Measurements from ENCODE around the gene SAMHD1.
"Not testable (repeated sequence)": the region's sequence is repeated elsewhere in the genome, so short reads cannot be mapped to it uniquely, and the experiment has no call there.

Gene SAMHD1

GRCh38 chr20:36850759-36851158 is 100.7 kb downstream of the SAMHD1 start:
- DNase-seq, result no peak

DNA sequence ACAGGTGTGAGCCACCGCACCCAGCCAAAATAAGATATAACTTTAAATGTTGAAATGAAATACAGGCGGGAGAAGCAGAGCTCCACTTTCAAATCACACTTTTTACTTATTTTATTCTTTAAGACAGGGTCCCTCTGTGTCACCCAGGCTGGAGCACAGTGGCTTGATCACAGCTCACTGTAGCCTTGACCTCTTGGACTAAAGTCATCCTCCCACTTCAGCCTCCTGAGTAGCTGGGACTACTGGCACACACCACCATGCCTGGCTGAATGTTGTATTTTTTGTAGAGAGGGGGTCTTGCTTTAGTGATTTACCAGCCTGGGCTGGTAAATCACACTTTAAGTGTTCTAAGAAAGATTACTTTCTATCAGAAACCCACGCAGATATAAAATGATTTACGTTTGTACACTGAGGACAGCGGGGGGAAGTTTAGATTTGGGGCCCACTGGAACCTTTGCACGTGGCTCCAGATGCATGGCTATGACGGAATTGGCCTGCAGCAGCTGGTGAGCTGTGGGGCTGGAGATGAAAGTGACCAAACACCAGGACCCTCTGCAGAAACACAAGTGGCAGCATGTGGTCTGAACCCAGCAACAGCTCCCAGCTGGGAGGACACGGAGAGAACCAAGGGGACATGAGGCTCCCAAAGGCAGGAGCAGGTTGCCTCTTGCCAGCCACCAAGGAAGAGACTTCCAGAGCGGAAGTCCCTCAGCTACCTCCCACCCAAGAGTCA is 102.0 kb downstream of the SAMHD1 start:
- no peak for DNase-seq

DNA sequence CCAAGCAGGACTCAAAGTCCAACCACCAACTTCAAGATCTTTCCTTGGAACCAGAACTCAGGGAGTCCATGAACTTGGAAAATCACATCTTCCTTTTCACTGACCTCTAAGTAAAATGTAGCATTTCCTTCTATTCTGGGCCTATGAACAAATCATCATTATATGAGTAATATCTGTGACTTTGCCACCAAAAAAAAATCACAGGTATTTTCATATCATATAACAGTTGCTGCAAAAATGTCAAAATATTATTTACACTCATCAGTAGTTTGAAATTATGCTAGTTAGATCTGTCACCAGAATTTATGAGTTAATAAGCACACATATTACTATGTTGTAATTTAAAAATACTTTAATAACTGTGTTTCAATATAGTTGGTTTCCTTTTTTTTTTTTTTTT is 102.8 kb downstream of the SAMHD1 start:
- DNase-seq, result no peak

DNA sequence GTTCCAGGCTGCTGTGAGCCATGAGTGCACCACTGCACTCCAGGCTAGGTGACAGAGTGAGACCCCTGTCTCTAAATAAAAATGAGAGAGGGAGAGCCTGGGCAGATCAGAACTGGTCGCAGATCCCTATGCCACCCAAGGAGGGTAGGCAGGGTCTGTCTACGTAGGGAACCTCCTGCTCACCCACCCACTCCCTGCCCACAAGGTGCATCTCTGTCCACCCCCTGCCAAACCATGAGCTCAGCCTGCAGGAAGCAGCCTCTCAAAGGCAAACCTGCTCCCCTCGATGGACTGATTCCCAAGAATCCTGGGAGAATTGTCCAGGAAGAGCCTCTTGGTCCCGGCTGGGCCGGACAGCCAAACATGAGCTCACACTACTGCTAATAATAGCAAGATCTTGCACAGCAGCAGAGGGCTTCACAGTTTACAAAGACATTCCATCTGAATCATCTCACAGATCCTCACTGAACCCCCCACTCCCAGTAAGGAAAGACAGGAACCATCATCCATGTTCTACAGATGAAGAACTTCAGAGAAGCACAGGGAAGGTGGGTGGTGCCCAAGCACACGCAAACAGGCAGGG is 103.3 kb downstream of the SAMHD1 start:
- no peak for DNase-seq

GRCh38 chr20:36847710-36848040 is 103.8 kb downstream of the SAMHD1 start:
- no peak for DNase-seq

DNA sequence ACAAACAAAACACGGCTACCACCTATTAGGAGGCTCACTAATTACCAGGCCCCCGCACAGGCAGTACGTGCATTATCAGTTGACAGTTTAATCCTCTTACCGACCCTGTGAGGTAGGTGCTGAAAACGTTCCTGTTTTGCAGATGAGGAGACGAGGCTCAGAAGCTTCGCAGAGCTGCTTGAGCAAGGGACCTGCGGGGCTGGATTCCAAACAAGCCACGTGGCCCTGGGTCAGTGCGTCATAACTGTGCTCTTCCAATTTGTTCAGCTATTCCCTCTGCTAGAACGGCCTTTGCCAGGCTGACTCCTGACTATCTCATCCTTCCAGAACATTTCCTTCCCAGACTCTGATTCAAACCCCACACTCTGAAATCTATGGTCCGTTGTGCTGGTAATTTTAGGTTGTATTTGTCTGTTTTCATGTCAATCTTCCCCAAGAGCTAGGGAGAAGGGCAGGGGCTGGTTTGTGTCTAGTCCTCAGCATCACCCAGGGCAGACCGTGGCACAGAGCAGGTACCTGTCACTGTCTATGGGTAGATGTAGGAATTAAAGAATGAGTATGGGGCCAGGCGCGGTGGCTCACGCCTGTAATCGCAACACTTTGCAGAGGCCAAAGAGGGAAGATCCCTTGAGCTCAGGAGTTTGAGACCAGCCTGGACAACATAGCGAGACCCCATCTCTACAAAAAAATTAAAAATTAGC is 104.3 kb downstream of the SAMHD1 start:
- DNase-seq, result no peak

- no peak for DNase-seq
Observed at GRCh38 chr20:36845288-36845971, 106.1 kb downstream of the SAMHD1 start.

DNA sequence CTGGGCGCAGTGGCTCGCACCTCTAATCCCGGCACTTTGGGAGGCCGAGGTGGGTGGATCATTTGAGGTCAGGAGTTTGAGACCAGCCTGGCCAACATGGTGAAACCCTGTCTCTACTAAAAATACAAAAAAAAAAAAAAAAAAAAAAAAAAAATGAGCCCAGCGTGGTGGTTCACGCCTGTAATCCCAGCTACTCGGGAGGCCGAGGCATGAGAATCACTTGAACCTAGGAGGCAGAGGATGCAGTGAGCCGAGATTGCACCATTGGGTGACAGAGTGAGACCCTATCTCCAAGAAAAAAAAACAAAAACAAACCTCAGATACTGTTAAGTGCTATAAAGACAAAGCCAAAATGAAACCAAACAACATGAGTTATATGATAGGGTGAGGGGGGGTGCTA is 110.5 kb downstream of the SAMHD1 start:
- not testable (repeated sequence) for DNase-seq

All from CD4-positive, alpha-beta T cell treated with Interleukin-6 for 4 hours (primary cell).